Activated T-helper 2 cell treated with anti-CD3 and anti-CD28 coated beads, Interferon-gamma antibody, Interleukin-2, Interleukin-4, amounts not matched to agents 10 μg/mL and 5 μg/mL and 100 μg/mL, durations not matched to agents 14 hours and 24 hours and 36 hours (primary cell): ENCODE data around the gene BEND7. TPM values are rescaled to one million over a fixed set of nuclear protein-coding genes. Genes with fewer than 3 reads are reported as not detected.
"Not testable (repeated sequence)": the region's sequence is repeated elsewhere in the genome, so short reads cannot be mapped to it uniquely, and the experiment has no call there.

ENCODE experiments used
- DNase-seq: peaks from one replicate; pipeline ENCODE4 v3.0.0; 2021; ENCODE audit warnings: low spot score
- H3K27ac Mint-ChIP-seq: one replicate; pipeline ENCODE4 v1.8.0; 2021; ENCODE audit warnings: mixed read lengths
- H3K27me3 Mint-ChIP-seq: one replicate; pipeline ENCODE4 v1.8.0; 2021; ENCODE audit warnings: low read depth, mixed read lengths
- H3K36me3 Mint-ChIP-seq: one replicate; pipeline ENCODE4 v1.8.0; 2021; ENCODE audit warnings: low read depth, mixed read lengths
- H3K4me1 Mint-ChIP-seq: one replicate; pipeline ENCODE4 v1.8.0; 2021; ENCODE audit warnings: low read depth, mixed read lengths
- H3K4me3 Mint-ChIP-seq: one replicate; pipeline ENCODE4 v1.8.0; 2021; ENCODE audit warnings: low read depth, mild to moderate bottlenecking, moderate library complexity, mixed read lengths
- H3K9me3 Mint-ChIP-seq: one replicate; pipeline ENCODE4 v1.8.0; 2021; ENCODE audit warnings: mixed read lengths
- intact Hi-C: fragments of 100-400 bp; cut with micrococcal nuclease; formaldehyde crosslinking; loops from one replicate; pipeline ENCODE4 v1.15.1; 2023
- total RNA-seq: library from RNA; stranded (reverse); gene quantifications from 2 replicates; pipeline ENCODE4 v1.2.3, GENCODE V29; 2022

The BEND7 gene
- total RNA-seq, 1 donor from 2014 or later, result not detected

DNA sequence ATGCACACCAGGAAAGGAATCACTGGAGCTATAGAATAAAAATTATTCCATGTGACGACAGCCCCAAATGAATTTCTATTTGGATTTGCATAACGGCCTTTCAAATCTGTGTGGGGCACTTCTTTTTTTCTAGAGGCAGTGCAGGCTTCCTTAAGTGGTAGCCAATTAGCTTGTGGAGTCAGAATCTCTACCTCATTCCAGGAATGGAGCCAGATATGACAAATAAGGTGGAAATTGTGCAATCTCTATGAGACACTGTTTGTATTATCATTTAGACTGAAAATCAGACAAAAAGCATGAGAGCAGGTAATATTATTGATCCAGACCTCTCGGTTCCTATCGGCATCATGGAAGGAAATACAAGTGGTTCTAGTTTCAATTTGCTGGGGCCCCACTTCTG, 78.7 kb downstream of the BEND7 start:
- Mint-ChIP-seq H3K27me3 (peaks cover 11% of the 10 kb centered on the region), H3K36me3 (no peaks in the 10 kb centered on the region), H3K9me3 (no peaks in the 10 kb centered on the region), H3K27ac (no peak overlapping the region), H3K4me1 (peaks cover 4% of the 10 kb centered on the region), H3K4me3 (no peak overlapping the region)
- intact Hi-C loops, result no loop called here
- no peak for DNase-seq

DNA sequence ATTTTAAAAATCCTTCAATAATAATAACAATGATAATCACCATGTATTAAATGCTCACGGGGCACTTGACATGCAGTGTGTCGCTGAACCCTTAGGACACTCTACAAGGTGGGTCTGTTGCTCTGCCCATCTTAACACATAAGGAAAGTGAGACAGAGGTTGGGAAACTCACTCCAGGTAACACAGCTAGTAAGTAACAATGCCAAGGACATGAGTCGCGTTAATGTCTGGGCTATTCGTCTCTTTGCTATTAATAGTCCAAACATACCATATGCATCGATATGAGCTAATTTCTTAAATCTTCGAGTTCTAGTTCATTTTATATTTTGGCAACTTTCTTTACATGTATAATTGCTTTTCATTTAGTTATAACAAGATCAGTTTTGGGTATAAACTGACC, 79.5 kb downstream of the BEND7 start:
- Mint-ChIP-seq H3K27me3 (peaks cover 13% of the 10 kb centered on the region), H3K36me3 (no peaks in the 10 kb centered on the region), H3K4me1 (peaks cover 4% of the 10 kb centered on the region), H3K9me3 (no peaks in the 10 kb centered on the region), H3K4me3 (no peak overlapping the region), H3K27ac (no peak overlapping the region)
- intact Hi-C loops, result no loop called here
- DNase-seq, result no peak

DNA sequence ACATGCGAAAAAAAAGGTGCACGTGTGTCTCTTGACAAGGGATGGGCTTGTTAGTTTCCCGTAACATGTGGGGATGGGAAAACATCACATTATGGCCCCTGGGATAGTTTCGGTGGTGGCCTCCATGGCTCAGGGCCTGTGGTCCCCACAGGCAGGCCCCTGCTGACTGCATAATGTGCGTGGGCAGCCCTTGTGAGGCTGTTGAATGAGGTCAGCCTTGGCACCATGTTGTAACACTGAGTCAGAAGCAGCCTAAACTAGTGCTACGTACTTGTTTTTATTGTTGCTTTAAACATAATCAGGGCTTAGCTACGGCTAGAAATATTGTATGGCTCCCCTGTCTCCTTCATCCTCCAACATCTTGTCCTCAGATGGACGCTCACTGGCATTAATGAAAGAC, 80.6 kb downstream of the BEND7 start:
- Mint-ChIP-seq H3K27me3 (peaks cover 10% of the 10 kb centered on the region), H3K4me3 (no peak overlapping the region), H3K27ac (no peak overlapping the region), H3K9me3 (no peaks in the 10 kb centered on the region), H3K36me3 (no peaks in the 10 kb centered on the region), H3K4me1 (no peaks in the 10 kb centered on the region)
- DNase-seq, result no peak
- intact Hi-C loops, result no loop called here

DNA sequence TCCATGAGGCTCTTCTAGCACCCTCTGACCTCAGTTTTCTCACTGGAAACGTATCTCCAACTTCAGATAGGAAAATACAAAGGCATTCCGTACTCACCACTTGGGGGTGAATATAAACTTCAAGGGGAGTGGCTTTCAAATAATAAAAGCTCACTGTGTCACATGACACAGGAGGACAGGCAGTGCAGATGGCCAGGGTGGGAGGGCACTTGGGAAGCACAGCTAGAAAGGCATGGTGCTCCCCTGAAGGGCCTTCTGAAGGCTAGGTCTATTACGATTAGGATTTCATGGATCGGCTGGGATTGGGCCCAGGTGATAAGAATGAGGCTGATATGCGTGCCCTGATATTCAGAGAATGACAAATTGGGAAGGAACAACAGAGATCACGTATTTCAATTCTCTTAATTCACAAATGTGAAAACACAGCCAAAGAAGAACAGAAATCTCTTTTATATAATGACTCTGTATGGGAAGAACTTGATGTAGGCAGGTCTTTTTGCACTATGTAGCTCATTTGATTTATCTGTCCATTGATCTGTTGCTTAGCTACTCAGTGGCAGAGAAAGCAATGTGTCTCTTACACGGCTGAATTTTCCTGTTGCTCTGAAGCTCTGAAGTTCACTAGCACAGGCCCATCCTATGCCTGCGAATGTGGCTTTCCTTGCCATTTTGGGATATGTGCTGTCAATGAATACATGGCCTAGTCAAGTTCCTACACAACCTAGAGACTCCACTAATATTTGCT, 83.0 kb downstream of the BEND7 start:
- no peak for DNase-seq
- peaks cover under 1% of the 10 kb centered on the region for H3K4me1 Mint-ChIP-seq
- H3K27ac Mint-ChIP-seq, result no peak overlapping the region
- intact Hi-C loops, result no loop called here
- H3K9me3 Mint-ChIP-seq, result no peaks in the 10 kb centered on the region
- H3K36me3 Mint-ChIP-seq, result no peaks in the 10 kb centered on the region
- H3K27me3 Mint-ChIP-seq, result peaks cover 20% of the 10 kb centered on the region
- no peak overlapping the region for H3K4me3 Mint-ChIP-seq

DNA sequence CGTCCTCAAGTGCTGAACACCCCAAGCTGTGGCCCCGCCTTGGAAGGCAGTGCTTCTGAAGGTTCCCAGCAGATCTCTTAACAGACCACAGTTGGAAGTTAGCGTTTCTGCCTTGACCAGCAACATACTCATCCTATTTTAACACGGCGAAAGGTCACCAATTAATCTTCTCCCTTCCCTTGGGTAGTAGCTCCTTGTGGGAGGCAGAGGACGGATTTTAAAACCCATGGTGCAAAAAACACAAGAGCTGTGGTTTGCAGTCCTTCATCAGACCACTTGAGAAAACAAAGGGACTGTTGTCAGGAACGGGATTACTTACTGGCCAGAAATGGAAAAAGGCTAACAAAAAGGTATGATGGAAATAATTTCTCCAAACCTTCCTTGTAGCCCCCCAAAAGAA, 87.3 kb downstream of the BEND7 start:
- H3K9me3 Mint-ChIP-seq, result no peaks in the 10 kb centered on the region
- H3K36me3 Mint-ChIP-seq, result no peaks in the 10 kb centered on the region
- intact Hi-C loops, result no loop called here
- no peak for DNase-seq
- H3K27me3 Mint-ChIP-seq, result peaks cover 41% of the 10 kb centered on the region
- no peak overlapping the region for H3K27ac Mint-ChIP-seq
- no peak overlapping the region for H3K4me3 Mint-ChIP-seq
- peaks cover 10% of the 10 kb centered on the region for H3K4me1 Mint-ChIP-seq

DNA sequence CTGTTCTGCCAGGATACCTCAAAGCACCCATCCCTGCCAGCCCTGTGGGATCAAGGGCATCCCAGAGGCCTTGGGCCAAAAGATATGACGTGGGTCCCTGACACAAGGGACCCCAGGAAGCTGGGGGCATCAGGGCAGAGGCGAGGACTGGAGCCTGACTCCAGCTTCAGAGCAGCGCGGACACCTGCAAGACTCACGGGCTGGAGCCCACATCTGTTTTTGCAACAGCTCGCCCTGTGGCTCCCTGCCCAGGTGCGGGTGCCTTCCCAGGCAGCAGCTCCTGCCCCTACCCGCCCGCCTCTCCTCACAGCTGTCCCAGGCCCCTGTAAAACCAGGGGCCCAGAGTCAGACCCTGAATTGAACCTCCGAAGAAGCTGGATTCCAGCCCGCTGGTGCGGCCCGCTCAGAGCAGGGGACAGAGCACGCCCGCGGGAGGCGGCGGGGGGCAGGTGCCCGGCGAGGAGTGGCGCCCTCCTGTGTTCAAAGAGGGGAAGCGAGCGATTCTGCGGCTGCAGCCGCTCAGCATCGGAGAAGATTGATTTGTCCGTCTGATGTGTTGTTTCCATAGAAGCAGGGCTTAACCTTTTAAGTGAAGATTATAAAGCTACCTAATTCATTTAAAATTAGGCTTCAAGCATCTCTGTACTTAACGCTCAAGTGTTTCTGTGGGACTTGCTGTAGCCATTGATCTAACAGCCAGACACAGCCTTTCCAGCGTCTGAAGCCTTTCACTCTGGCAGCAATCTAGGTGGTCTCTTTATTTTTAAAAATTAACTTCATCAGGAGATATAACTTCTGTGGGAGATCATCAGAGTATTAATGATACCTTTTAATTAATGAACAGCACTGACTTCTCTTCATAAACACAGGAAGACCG, 88.4 kb downstream of the BEND7 start:
- Mint-ChIP-seq H3K4me3 (peak overlapping the region; percentile 4), H3K27me3 (peaks cover 41% of the 10 kb centered on the region), H3K27ac (no peak overlapping the region), H3K9me3 (no peaks in the 10 kb centered on the region), H3K4me1 (peaks cover 10% of the 10 kb centered on the region), H3K36me3 (no peaks in the 10 kb centered on the region)
- peak; percentile 49 for DNase-seq
- intact Hi-C loops, result loop anchor here (1.0 kb wide), 3 partner anchors 68 to 279 kb away; partner anchors contain the start of gene MCM10

DNA sequence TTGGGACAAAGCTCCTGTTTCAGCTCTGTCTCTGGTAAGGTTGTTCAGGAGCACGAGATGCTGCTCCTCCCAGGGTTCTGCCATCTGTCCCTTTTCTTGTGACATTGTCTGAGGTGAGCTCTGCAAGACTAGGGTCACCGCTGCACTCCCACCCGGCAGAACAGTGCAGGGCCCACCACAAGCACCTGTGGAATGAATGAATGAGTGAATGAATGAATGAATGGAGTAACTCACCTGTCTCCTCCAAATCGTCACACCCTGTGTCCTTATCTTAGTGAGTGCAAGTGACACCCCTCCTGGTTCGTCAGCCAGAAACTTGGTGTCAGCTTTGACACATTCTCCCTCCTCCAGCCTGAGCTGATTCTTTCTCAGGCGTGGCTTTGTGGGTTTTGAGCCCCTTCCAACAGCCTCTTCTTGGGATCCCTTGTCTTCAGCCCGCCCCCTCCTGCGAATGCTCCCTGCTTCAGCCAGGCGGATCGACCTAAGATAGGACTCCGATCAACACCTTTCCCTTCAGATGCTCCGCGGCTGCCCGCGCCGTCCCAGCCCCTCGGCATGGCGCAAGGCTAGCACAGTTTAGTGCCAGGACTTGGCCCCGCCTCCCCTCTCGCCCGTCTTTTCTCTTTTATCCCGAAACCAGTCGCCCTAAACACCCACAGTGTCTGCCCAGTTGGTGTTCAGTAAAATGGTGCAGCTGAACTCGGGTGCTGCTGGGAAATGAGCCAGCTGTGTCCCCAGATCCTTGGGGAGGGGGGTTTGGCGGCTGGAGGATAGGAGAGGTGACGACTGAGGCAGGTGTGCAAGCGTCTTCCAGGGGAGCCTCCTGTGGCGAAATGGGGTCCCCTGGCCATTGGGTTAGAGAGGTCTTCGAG, 89.3 kb downstream of the BEND7 start:
- Mint-ChIP-seq H3K27me3 (peaks cover 41% of the 10 kb centered on the region), H3K9me3 (no peaks in the 10 kb centered on the region), H3K27ac (no peak overlapping the region), H3K4me3 (peak overlapping the region; percentile 4), H3K4me1 (peaks cover 10% of the 10 kb centered on the region), H3K36me3 (no peaks in the 10 kb centered on the region)
- intact Hi-C loops, result loop anchor here (1.0 kb wide), 3 partner anchors 67 to 278 kb away; partner anchors contain the start of gene MCM10
- DNase-seq, result no peak

DNA sequence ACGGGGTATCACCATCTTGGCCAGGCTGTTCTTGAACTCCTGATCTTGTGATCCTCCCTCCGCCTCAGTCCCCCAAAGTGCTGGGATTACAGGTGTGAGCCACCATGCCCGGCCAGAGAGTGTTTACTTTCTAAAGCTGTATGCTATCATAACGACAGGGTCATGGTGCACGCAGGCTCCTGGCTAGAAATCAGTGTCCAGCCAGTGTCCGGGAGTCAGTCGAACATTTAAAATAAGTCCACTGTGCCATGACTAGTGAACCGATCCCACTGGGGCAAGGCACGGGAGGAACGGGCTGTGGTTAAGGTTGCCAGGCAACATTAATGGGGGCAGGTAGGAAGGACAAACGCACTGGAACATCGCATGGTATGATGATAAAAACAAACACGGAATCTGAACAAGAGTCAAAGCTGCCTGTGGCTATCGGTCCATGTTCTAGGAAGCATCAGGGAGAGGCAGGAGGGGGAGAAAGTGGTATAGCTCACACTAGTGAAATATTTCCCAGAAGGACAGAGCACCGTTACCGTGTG, 91.7 kb downstream of the BEND7 start:
- Mint-ChIP-seq H3K27ac (no peak overlapping the region), H3K9me3 (no peaks in the 10 kb centered on the region), H3K27me3 (peaks cover 35% of the 10 kb centered on the region), H3K4me1 (peaks cover 10% of the 10 kb centered on the region), H3K4me3 (no peak overlapping the region), H3K36me3 (no peaks in the 10 kb centered on the region)
- intact Hi-C loops, result no loop called here
- DNase-seq, result no peak

DNA sequence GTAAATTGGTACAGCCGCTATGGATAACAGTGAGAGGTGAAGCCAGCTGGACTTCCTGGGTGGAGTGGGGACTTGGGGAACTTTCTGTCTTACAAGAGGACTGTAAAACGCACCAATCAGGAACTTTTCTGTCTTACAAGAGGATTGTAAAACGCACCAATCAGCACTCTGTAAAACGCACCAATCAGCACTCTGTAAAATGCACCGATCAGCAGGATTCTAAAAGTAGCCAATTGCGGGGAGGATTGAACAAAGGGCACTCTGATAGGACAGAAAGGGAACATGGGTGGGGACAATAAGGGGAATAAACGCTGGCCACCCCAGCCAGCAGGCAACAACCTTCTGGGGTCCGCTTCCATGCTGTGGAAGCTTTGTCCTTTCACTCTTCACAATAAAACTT, 100.9 kb downstream of the BEND7 start:
- H3K9me3 Mint-ChIP-seq, DNase-seq, H3K4me1 Mint-ChIP-seq, H3K27ac Mint-ChIP-seq, H3K4me3 Mint-ChIP-seq, intact Hi-C loops, H3K36me3 Mint-ChIP-seq: not testable (repeated sequence)
- peaks cover 13% of the 10 kb centered on the region for H3K27me3 Mint-ChIP-seq

DNA sequence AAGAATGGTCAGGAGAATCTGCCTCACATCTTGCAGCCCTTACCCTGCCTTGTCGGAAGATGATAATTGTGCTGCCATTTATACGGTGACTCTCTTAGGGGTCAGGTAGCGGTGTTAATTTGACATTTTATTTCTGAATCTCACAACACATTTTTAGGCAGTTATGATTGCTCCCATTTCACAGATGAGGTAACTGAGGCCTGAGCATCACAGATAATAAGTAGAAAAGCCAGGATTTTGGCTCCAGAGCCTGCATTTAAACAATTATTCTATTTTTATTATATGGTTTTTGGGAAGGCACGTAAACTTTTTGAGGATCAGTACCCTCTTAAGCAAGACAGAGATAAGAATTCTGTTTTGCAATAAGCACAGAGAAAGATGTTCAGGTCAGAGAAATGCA, 103.4 kb downstream of the BEND7 start:
- Mint-ChIP-seq H3K4me1 (no peaks in the 10 kb centered on the region), H3K9me3 (no peaks in the 10 kb centered on the region), H3K36me3 (no peaks in the 10 kb centered on the region), H3K27ac (no peak overlapping the region), H3K27me3 (peaks cover 15% of the 10 kb centered on the region), H3K4me3 (no peak overlapping the region)
- no peak for DNase-seq
- intact Hi-C loops, result no loop called here

DNA sequence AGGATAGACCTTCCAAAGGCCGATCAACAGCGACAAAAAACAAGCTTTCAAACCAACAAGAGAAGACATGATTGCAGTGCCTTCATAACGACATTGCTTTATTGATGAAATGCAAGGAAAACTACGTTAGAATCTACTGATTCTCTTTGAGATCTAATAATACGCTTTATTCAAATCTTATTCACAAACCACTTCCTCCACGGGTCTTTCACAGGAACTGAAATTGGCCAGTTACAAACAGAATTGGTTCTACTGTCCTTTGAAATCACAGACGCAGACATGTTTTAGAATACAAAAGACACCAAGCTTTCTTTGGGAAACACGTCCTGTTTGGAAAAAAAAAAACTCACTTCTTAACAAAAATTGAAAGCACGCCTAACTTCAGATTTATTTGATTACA, 106.0 kb downstream of the BEND7 start:
- no peak for DNase-seq
- no peaks in the 10 kb centered on the region for H3K36me3 Mint-ChIP-seq
- no peak overlapping the region for H3K4me3 Mint-ChIP-seq
- H3K9me3 Mint-ChIP-seq, result no peaks in the 10 kb centered on the region
- no peaks in the 10 kb centered on the region for H3K4me1 Mint-ChIP-seq
- H3K27ac Mint-ChIP-seq, result no peak overlapping the region
- H3K27me3 Mint-ChIP-seq, result peaks cover 15% of the 10 kb centered on the region
- intact Hi-C loops, result no loop called here

DNA sequence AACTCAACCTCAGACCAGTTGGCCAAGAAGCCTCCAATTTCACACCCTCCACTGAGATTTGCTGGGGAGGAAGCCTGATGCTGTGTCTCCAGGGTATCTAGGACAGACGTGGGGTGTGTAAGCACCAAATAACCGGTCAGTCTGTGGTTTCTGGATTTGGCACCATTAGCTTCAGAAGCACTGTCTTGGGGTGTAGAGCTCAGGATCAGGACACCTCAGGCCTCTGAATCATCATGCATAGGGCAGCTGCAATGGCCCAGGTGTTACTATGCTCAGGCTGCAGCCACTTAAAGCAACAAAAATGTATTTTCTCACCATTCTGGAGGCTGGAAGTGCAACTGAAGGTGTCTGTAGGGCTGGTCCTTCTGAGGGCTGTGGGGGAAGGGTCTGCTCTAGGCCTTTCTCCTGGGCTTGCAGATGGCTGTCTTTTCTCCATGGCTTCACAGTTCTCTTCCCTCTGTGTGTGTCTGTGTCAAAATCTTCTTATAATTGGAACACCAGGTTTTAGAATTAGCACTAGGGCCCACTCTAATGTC, 107.4 kb downstream of the BEND7 start:
- no peaks in the 10 kb centered on the region for H3K4me1 Mint-ChIP-seq
- DNase-seq, result no peak
- H3K4me3 Mint-ChIP-seq, result no peak overlapping the region
- no peaks in the 10 kb centered on the region for H3K9me3 Mint-ChIP-seq
- no peaks in the 10 kb centered on the region for H3K36me3 Mint-ChIP-seq
- intact Hi-C loops, result no loop called here
- H3K27me3 Mint-ChIP-seq, result peaks cover 9% of the 10 kb centered on the region
- H3K27ac Mint-ChIP-seq, result no peak overlapping the region
